Stimulated activated naive CD8-positive, alpha-beta T cell treated with anti-CD3 and anti-CD28 coated beads, Interleukin-15, amount 100 ng/mL, for 72 hours (primary cell): Measurements from ENCODE around the gene MBD4.

Source experiments
- ATAC-seq: fragments of 150-1000 bp; cut with Tn5 transposase; 2 replicates; pipeline ENCODE4 v1.10.0; 2021; ENCODE audit warnings: mild to moderate bottlenecking, moderate library complexity
- DNase-seq, 2 donors: peaks; one replicate each; pipeline ENCODE4 v3.0.0; 2021 to 2022
- H3K27ac Mint-ChIP-seq, 2 donors: one replicate each; pipeline ENCODE4 v1.8.0; 2022; ENCODE audit warnings: mild to moderate bottlenecking in 2 of 2, mixed read lengths in 2 of 2, moderate library complexity in 2 of 2
- H3K27me3 Mint-ChIP-seq: one replicate; pipeline ENCODE4 v1.8.0; 2022; ENCODE audit warnings: mixed read lengths
- H3K4me1 Mint-ChIP-seq: one replicate; pipeline ENCODE4 v1.8.0; 2022; ENCODE audit warnings: mild to moderate bottlenecking, mixed read lengths
- H3K4me3 Mint-ChIP-seq, 2 donors: one replicate each; pipeline ENCODE4 v1.8.0; 2022; ENCODE audit warnings: mild to moderate bottlenecking in 2 of 2, mixed read lengths in 2 of 2, moderate library complexity in 1 of 2
- H3K9me3 Mint-ChIP-seq, 2 donors: one replicate each; pipeline ENCODE4 v1.8.0; 2022; ENCODE audit warnings: mixed read lengths in 2 of 2

MBD4 gene

DNA sequence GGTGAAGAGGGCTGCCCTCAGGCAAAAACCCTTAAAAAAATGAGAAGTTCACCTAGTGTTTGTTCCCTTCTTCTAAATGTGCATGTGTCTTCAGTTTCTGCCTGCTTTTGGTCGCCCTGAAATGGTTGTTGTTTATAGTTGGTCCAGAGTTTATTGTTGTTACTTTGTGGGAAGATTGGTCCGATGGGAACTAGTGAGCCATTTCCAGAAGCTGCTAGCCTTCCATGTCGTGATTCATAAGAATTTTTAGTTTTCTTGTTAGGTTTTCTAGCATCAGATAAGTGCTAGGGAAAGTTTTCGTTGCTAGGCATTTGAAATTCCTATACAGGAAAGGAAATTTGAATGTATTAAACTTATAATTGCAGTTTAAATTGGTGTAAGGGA lies 34.0 kb upstream of the MBD4 start:
- ATAC-seq (no peak), DNase-seq (no peak)
- Mint-ChIP-seq H3K9me3 (no peaks in the 10 kb centered on the region), H3K4me1 (no peaks in the 10 kb centered on the region), H3K4me3 (no peak overlapping the region), H3K27ac (no peak overlapping the region), H3K27me3 (no peaks in the 10 kb centered on the region)

DNA sequence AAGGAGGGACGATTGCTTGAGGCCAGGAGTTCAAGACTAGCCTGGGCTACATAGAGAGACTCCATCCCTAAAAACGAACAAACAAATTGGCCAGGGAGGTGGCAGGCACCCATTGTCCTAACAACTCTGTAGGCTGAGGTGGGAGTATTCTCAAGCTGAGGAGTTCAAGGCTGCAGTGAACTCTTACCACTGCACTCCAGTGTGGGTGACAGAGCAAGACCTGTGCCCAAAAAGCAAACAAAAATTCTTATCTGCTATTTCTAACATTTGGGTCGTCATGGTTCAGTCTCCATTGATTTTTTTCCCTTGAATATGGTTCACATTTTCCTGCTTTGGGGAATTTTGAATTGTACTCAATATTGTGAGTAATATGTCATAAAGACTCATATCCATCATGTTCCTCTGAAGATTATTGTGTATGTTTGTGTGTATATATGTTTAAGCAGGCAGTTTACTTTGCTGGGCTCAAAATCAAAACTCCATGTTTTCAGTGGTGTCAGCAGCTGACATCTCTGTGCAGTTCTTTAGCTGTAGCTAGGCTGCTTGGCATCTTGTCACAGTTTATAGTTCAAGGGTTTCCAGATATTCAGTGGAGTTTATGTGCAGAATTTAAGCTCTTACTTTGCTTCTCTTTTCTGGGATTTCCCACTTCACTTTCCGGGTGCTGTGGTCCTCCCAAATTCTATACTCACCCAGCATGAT lies 33.5 kb upstream of the MBD4 start:
- no peak for ATAC-seq
- H3K27me3 Mint-ChIP-seq, result no peaks in the 10 kb centered on the region

DNA sequence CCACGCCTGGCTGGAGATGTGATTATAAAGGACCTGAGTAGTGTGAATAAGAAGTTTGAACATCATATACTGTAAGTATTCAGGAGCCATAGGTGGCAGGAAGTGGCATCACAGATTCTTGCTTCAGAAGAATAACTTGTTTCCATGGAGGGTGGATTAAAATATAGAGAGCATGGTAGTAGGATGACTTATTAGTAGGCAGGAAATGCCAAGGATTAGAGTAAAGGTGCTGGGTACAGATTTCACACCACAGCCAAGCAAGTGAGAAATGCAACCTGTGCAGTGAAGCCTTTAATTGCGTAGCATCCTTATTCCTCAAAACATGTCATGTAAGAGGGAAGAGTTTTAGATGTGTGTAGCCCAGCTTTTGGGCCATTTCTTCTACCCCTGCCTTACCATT lies 31.1 kb upstream of the MBD4 start:
- H3K27ac Mint-ChIP-seq, result no peak overlapping the region
- ATAC-seq (no peak), DNase-seq (no peak)
- H3K4me1 Mint-ChIP-seq, result no peaks in the 10 kb centered on the region
- H3K27me3 Mint-ChIP-seq, result no peaks in the 10 kb centered on the region
- H3K9me3 Mint-ChIP-seq, result no peaks in the 10 kb centered on the region
- H3K4me3 Mint-ChIP-seq, result no peak overlapping the region

More for the DNA sequence above, 33.5 kb upstream of the MBD4 start:
- Mint-ChIP-seq H3K4me1 (no peaks in the 10 kb centered on the region), H3K4me3 (no peak overlapping the region), H3K9me3 (no peaks in the 10 kb centered on the region), H3K27ac (no peak overlapping the region)
- DNase-seq, result no peak

DNA sequence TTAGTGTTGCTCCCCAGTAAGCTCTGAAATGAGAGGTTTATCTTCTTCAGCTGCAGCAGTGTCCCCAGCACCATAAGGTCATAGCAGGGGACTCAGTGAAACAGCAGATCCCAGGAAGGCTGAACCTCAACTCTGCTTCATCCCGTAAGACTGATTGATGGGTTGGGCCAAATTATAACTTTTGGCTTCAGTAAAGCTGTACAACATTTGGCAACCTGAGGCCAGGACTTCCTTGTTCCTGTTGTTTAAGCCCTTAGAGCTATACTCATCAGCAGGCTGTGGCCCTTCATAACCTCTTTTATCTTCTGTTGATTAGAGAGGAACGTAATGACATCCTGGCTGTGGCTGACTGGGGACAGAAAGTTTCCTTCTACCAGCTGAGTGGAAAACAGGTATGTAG lies 29.3 kb upstream of the MBD4 start:
- H3K4me3 Mint-ChIP-seq, result no peak overlapping the region
- H3K4me1 Mint-ChIP-seq, result no peaks in the 10 kb centered on the region
- no peaks in the 10 kb centered on the region for H3K9me3 Mint-ChIP-seq
- H3K27ac Mint-ChIP-seq, result no peak overlapping the region
- DNase-seq (no peak), ATAC-seq (no peak)
- no peaks in the 10 kb centered on the region for H3K27me3 Mint-ChIP-seq

DNA sequence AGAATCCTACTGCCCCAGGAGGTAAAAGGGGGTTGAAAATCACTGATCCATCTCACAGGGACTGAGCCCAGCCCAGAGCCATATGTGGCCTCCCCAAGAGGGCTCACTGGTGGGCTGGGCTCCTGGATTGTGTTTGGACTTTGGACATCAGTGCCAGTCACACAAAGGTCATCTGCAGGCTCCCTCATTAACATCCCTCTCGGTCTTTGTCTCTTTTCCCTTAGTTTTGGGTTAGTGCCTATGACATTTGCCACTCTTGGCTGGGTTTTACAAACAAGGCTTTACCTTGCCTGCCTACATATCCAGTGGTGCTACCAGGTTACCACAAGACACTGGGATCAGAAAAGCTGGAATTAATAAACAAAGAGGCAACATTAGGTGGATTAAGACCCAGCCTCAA lies 28.2 kb upstream of the MBD4 start:
- H3K9me3 Mint-ChIP-seq, result no peaks in the 10 kb centered on the region
- no peak for ATAC-seq
- no peak for DNase-seq
- H3K4me1 Mint-ChIP-seq, result no peaks in the 10 kb centered on the region
- no peak overlapping the region for H3K27ac Mint-ChIP-seq
- H3K4me3 Mint-ChIP-seq, result no peak overlapping the region
- no peaks in the 10 kb centered on the region for H3K27me3 Mint-ChIP-seq

DNA sequence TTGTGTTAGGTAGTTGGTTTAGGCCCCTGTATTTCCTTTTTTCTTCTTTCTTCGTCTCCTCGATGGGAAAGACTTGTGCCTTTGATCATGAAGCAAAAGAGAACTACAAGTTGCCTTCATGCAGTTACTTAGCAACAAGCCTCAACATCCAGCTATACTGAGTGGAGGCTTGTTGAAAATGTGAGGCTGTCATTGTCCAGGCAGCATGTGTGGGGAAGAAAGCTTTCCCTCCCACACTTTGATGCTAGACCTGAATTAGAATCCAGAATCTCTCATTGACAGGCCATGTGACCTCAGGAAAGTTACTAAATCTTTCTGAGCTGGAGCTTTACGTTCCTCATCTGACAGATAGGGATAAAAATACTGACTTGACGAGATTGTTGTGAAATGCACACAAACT lies 24.0 kb upstream of the MBD4 start:
- Mint-ChIP-seq H3K27me3 (no peaks in the 10 kb centered on the region), H3K4me3 (no peak overlapping the region), H3K27ac (no peak overlapping the region), H3K4me1 (peaks cover 14% of the 10 kb centered on the region), H3K9me3 (no peaks in the 10 kb centered on the region)
- ATAC-seq (no peak), DNase-seq (no peak)

DNA sequence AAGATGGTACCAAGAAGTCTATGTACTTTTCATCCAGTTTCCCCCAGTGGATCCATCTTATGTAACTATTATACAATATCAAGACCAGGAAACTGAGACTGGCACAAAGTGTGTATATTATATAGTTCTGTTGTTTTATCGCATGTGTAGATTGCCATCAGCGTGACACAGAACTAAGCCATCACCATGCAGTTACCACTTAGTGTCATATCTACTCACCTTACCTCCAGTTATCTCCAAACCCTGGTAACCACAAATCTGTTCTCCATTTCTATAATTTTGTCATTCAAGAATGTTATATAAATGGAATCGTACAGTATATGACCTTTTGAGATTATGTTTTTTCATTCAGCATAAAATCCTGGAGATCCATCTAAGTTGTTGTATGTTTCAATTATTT lies 23.3 kb upstream of the MBD4 start:
- Mint-ChIP-seq H3K4me1 (peaks cover 14% of the 10 kb centered on the region), H3K27ac (no peak overlapping the region), H3K27me3 (no peaks in the 10 kb centered on the region), H3K9me3 (no peaks in the 10 kb centered on the region), H3K4me3 (no peak overlapping the region)
- DNase-seq (no peak), ATAC-seq (no peak)

DNA sequence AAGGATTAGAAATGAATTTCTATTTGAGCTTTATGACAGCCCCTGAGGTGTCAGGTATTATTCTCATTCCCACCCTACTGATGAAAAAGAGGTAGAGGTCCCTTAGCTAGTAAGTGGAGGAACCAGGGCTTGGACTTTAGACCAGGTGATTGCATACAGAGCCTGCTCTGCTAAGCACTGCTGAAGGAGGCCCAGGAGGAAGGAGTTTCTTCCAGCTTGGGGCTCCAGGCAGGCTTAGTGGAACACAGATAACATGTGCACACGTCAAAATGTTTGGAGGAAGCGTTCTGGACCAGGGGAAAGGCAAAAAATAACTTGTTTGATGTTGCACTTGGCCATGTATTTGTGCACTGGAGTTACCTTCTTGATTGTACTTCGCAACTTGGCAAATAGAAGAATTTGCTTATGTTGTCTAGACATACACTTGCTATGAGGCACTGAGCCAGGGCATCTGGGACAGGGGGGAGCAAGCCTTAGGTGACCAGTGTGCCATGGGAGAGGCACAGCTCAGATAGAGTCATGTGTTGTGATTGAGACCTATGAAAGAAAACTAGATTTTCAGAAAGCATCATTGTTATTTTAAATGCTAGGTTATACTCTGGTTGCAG lies 22.7 kb upstream of the MBD4 start:
- no peak for DNase-seq
- H3K27ac Mint-ChIP-seq, result no peak overlapping the region
- H3K4me1 Mint-ChIP-seq, result peaks cover 14% of the 10 kb centered on the region
- no peaks in the 10 kb centered on the region for H3K27me3 Mint-ChIP-seq
- H3K9me3 Mint-ChIP-seq, result no peaks in the 10 kb centered on the region
- H3K4me3 Mint-ChIP-seq, result no peak overlapping the region
- ATAC-seq, result no peak

DNA sequence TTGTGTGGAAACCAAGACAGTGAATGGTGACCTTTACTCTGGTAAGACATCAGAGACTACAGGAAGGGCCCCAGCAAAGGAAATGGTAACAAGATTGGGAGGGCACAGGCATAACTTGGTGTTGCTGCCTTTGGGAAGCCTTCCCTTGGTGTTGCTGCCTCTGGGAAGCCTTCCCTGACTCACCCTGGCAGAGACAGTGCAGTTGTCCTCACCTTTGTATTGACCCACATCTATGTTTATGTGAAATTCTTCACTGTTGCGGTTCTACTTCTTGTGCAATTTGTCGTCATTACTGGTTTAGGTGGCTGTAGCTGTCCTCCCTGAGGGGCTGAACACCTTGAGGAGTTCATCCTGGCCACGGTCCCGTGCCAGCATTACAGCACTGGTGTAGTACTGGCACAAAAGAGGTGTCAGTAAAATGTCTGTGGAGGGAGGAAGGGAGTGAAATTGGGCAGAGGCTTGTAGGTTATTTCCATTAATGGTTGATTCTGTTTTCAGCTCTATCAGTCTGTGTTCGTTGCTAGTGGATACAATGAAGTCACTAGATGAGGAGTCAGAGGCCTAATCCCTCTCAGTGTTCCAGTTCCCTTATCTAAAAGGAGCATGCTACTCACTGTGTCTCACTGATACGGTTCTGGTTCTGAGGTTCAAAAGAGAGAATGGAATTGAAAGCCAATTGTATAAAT lies 21.9 kb upstream of the MBD4 start:
- ATAC-seq (no peak), DNase-seq (no peak)
- peaks cover 14% of the 10 kb centered on the region for H3K4me1 Mint-ChIP-seq
- H3K27ac Mint-ChIP-seq, result no peak overlapping the region
- no peaks in the 10 kb centered on the region for H3K9me3 Mint-ChIP-seq
- no peak overlapping the region for H3K4me3 Mint-ChIP-seq
- no peaks in the 10 kb centered on the region for H3K27me3 Mint-ChIP-seq

DNA sequence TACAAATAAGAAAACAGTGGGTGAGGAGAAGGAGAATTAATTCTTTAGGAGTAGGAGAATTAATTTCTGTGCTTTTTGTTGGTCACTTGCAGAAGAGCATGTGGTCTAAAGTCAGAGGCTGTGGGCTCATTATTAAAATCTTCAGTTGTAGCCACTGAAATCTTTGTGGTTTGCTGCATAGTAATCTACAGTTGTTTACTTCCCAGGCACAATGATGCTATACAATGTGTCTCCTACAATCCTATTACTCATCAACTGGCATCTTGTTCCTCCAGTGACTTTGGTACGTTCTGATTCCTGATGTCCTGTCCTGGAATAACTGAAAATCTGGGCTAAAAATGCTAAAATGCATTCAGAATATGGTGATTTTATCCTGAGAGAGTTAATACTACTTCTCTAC lies 21.3 kb upstream of the MBD4 start:
- Mint-ChIP-seq H3K27me3 (no peaks in the 10 kb centered on the region), H3K4me1 (peaks cover 14% of the 10 kb centered on the region), H3K4me3 (no peak overlapping the region), H3K9me3 (no peaks in the 10 kb centered on the region), H3K27ac (no peak overlapping the region)
- DNase-seq (no peak), ATAC-seq (no peak)

DNA sequence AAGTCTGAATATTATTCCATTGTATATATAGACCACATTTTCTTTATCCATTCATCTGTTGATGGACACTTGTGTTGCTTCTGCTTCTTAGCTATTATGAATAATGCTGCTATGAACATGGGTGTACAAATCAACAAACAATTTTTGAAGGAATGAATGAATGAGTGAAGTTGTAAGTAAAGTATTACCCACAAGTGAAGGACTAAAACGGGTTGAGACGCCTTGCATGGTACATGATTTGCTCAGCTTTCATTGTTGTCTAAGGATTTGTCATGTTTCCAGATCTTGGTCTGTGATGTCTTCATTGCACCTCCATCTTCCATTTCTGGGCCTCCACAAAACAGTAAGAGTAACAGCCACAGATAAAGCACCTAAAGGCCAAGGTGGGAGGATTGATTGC lies 20.8 kb upstream of the MBD4 start:
- Mint-ChIP-seq H3K4me3 (no peak overlapping the region), H3K27ac (no peak overlapping the region), H3K4me1 (peaks cover 14% of the 10 kb centered on the region), H3K27me3 (no peaks in the 10 kb centered on the region), H3K9me3 (no peaks in the 10 kb centered on the region)
- ATAC-seq (no peak), DNase-seq (no peak)

DNA sequence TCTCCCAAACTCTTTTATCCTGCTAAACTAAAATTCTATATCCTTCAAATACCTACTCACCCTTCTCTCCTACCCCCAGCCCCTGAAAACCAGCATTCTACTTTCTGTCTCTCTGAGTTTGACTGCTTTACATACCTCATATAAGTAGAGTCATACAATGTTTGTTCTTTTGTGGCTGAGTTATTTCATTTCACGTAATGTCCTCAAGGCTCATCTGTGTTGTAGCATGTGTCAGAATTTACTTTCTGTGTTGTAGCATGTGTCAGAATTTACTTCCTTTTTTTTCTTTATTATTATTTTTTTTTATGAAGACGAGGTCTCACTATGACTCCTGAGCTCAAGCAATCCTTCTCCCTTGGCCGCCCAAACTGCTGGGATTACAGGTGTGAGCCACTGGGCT lies 20.4 kb upstream of the MBD4 start:
- Mint-ChIP-seq H3K9me3 (no peaks in the 10 kb centered on the region), H3K4me1 (peaks cover 14% of the 10 kb centered on the region), H3K27me3 (no peaks in the 10 kb centered on the region), H3K4me3 (no peak overlapping the region), H3K27ac (no peak overlapping the region)
- ATAC-seq (no peak), DNase-seq (no peak)

DNA sequence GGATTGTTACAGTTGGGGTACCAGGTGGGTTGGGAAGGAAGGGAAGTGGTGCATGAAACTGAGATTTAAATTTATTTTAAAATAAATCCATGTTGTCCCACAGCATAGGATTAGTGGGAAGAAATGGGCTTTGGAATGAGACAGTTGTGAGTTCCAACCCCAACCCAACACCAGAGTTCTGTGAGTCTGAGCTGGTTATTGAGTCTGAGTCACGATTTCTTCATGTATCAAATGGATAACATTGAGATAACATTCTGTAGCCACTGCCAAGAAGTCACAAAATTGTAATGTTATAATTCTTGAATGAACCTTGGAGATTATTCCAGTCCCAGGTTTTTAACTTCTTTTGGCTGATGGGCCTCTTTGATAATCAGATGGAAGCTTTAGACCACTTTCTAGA lies 14.0 kb upstream of the MBD4 start:
- no peak overlapping the region for H3K4me3 Mint-ChIP-seq
- no peaks in the 10 kb centered on the region for H3K27me3 Mint-ChIP-seq
- no peak overlapping the region for H3K27ac Mint-ChIP-seq
- H3K4me1 Mint-ChIP-seq, result no peaks in the 10 kb centered on the region
- ATAC-seq, result no peak
- DNase-seq, result no peak
- H3K9me3 Mint-ChIP-seq, result no peaks in the 10 kb centered on the region

DNA sequence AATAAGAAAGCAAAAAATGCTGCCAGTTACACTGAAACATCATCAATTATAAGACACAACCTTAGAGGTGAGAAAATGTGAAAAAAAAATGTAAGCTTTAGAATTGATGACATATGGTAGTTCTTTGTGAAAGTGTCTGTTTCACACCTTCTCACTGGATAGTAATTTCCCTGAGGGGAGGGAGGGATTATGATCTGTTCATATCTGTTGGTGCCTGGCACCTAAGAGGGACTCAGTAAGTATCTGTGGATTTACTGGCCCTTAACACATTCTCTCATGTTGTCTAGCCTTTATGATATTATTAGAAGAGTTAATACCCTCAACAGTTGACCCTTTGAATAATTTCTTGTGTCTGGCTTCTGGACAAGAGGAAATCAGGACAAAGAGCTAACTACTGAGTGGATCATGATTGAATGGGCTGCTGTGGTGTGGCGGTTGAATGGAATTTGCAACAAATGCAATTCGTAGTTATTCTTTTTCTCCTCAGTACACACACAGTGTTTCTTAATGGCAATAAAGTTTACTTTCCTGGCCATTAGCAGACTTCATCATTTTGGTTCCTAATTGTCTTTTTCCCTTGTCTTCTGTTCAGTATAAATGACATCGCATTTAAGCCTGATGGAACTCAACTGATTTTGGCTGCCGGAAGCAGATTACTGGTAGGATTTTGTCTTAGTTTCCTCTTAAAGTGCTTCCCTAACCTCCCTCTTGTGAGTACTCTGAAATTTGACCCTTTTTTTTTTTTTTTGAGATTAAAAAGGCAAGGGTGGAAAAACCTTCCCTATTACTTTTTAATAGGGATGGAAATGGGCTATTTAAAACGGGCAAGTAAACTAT lies 9.7 kb upstream of the MBD4 start:
- H3K4me1 Mint-ChIP-seq, result no peaks in the 10 kb centered on the region
- no peaks in the 10 kb centered on the region for H3K27me3 Mint-ChIP-seq
- DNase-seq, result no peak
- no peak overlapping the region for H3K27ac Mint-ChIP-seq
- no peaks in the 10 kb centered on the region for H3K9me3 Mint-ChIP-seq
- H3K4me3 Mint-ChIP-seq, result no peak overlapping the region
- ATAC-seq, result no peak

DNA sequence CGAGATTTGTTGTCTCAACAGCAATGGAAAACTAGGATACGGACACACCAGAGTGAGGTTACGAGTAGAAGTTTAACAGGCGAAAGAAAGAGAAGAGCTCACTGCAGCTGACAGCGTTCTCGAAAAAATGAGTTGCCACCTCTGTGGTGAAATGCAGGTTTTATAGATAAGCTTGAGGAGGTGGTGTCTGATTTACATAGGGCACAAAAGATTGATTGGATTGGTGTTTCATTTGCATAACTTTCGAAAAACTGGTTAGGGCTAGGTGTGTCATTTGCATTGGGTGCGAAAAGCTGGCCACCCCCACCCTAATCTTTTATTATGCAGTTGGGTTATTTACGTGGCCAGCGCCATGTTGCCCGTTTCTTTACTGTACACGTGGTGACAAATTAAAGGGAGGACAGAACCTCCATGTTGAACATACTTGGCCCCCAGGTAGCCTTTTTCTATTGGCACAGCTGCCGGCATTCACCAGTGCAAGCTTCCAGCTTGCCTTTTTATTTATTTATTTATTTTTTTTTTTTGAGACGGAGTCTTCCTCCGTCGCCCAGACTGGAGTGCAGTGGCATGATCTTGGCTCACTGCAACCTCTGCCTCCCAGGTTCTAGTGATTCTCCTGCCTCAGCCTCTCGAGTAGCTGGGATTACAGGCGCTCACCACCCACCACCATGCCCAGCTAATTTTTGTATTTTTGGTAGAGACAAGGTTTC lies 8.6 kb upstream of the MBD4 start:
- DNase-seq (no peak), ATAC-seq (no peak)
- no peak overlapping the region for H3K4me3 Mint-ChIP-seq
- H3K4me1 Mint-ChIP-seq, result peaks cover 6% of the 10 kb centered on the region
- no peaks in the 10 kb centered on the region for H3K9me3 Mint-ChIP-seq
- H3K27me3 Mint-ChIP-seq, result no peaks in the 10 kb centered on the region
- H3K27ac Mint-ChIP-seq, result no peak overlapping the region
